T-cell (primary cell): ENCODE data around the gene PLXNB3. TPM values are rescaled to one million over a fixed set of nuclear protein-coding genes. Genes with fewer than 3 reads are reported as not detected.

Experiments
- ATAC-seq, 4 experiments: fragments of 200-7000 bp in 3 of 4; fragments of 150-1000 bp in 1 of 4; cut with Tn5 transposase; replicated peaks in 1 of 4; 1 replicate in 3 of 4; 2 replicates in 1 of 4; pipeline ENCODE4 v1.10.0; 2021; ENCODE audit warnings: moderate library complexity in 3 of 4, mild to moderate bottlenecking in 2 of 4, moderate number of reproducible peaks in 1 of 4
- CTCF ChIA-PET, 2 donors: fragments of 300-600 bp; sonication (Branson Sonifier 250); formaldehyde crosslinking; loops; one replicate each; lab custom pipeline; 2022; ENCODE audit warnings: antibody characterized with exemption in 2 of 2; lab: Charles Lee
- POLR2A ChIA-PET, 2 donors: fragments of 300-600 bp; sonication (Branson Sonifier 250); formaldehyde crosslinking; loops; one replicate each; lab custom pipeline; 2022; ENCODE audit warnings: antibody characterized with exemption in 2 of 2; lab: Charles Lee
- DNase-seq, 35 experiments: peaks; one replicate each; pipeline versions ENCODE4 v3.0.0 to v3.0.0-alpha.2; 2013 to 2023
- H3K27ac ChIP-seq: one replicate; pipeline ENCODE4 v1.5.1; 2013; ENCODE audit warnings: low read length
- H3K27me3 ChIP-seq, 2 experiments: replicated peaks in 1 of 2; 1 replicate in 1 of 2; 2 replicates in 1 of 2; pipeline versions ENCODE4 v1.6.1 to v1.7.0; 2013; ENCODE audit warnings: low read length in 1 of 2, mixed read lengths in 1 of 2; ENCODE audit not compliant: control insufficient read depth in 2 of 2, insufficient read depth in 2 of 2; ENCODE audit errors: extremely low read depth in 1 of 2
- H3K36me3 ChIP-seq, 2 donors: 1 replicate in 1 of 2; 2 replicates in 1 of 2; pipeline versions ENCODE4 v1.6.1 to v1.7.0; 2013; ENCODE audit warnings: low read length in 1 of 2; ENCODE audit not compliant: control insufficient read depth in 2 of 2, insufficient read depth in 1 of 2; ENCODE audit errors: extremely low read depth in 1 of 2
- H3K4me1 ChIP-seq, 2 experiments: 1 replicate in 1 of 2; 2 replicates in 1 of 2; pipeline versions ENCODE4 v1.6.1 to v1.7.0; 2013; ENCODE audit warnings: low read length in 2 of 2, mixed read lengths in 1 of 2; ENCODE audit not compliant: insufficient read depth in 2 of 2, control insufficient read depth in 1 of 2; ENCODE audit errors: extremely low read depth in 1 of 2
- H3K4me3 ChIP-seq, 2 donors: 1 replicate in 1 of 2; 2 replicates in 1 of 2; pipeline versions ENCODE4 v1.5.1 to v1.7.0; 2013; ENCODE audit warnings: mild to moderate bottlenecking in 2 of 2, low read length in 1 of 2, moderate library complexity in 1 of 2; ENCODE audit not compliant: control insufficient read depth in 1 of 2; ENCODE audit errors: extremely low read depth in 1 of 2
- H3K9me3 ChIP-seq: 2 replicates; pipeline ENCODE4 v1.7.0; 2013
- H3K27ac Mint-ChIP-seq, 2 donors: one replicate each; pipeline ENCODE4 v1.8.0; 2020 to 2021; ENCODE audit warnings: mild to moderate bottlenecking in 2 of 2, mixed read lengths in 2 of 2
- H3K27me3 Mint-ChIP-seq, 2 donors: one replicate each; pipeline ENCODE4 v1.8.0; 2021 to 2022; ENCODE audit warnings: mixed read lengths in 2 of 2
- H3K36me3 Mint-ChIP-seq: one replicate; pipeline ENCODE4 v1.8.0; 2021; ENCODE audit warnings: mixed read lengths
- H3K4me1 Mint-ChIP-seq, 3 donors: one replicate each; pipeline ENCODE4 v1.8.0; 2020 to 2022; ENCODE audit warnings: mixed read lengths in 3 of 3, mild to moderate bottlenecking in 1 of 3
- H3K4me3 Mint-ChIP-seq, 3 donors: one replicate each; pipeline ENCODE4 v1.8.0; 2020 to 2022; ENCODE audit warnings: mild to moderate bottlenecking in 3 of 3, mixed read lengths in 3 of 3, moderate library complexity in 3 of 3
- H3K9me3 Mint-ChIP-seq, 3 donors: one replicate each; pipeline ENCODE4 v1.8.0; 2020 to 2022; ENCODE audit warnings: mixed read lengths in 3 of 3
- WGBS: methylation state at CpG from one replicate; pipeline ENCODE4 v1.1.5; 2013; ENCODE audit warnings: missing lambda C conversion rate; ENCODE audit not compliant: insufficient coverage; 5-methylcytosine and 5-hydroxymethylcytosine counted together
- total RNA-seq, 35 experiments: library from RNA in 6 of 35; stranded (reverse) in 6 of 35; fragments of 120-200 nt in 1 of 35; gene quantifications; one replicate each; pipeline versions ENCODE4 v1.2.1 to v1.2.4 and lab custom pipeline; 2013 to 2026

The PLXNB3 gene
- total RNA-seq, 5 donors from 2014 or later (not counting 1 experiment from before 2014, with no cell fraction given): 0.28 to 0.47 (median 0.43) TPM; not detected in 1

DNA sequence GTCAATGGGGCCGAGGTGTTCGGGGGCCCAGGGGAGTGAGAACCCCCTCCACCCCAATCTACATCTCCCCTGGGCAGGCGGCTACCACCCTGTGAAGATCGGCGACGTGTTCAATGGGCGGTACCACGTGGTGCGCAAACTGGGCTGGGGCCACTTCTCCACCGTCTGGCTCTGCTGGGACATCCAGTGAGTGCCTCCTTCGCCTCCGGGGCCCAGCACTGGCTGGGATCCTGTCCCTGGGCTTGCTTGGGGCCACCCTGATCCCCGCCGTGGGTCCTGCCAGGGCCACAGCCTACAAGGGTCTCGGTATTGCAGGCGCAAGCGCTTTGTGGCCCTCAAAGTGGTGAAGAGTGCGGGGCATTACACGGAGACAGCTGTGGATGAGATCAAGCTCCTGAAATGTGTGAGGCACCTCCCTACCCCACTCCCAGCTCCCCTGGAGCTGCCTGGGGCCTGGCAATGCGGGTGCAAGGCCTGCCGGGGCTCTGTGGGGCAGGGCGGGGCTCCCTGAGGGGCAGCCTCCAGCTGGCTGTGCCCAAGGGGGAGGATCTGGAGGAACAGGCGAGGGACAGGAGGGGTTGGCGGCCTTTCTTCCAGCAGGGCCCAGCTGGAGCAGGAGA is 17.5 kb downstream of the PLXNB3 start:
- Histone ChIP-seq H3K9me3 (no peaks in the 10 kb centered on the region), H3K27ac (no peak overlapping the region), H3K4me3 (no peak overlapping the region), H3K27me3 (peaks cover 0 to 33% of the 10 kb centered on the region in 2 experiments), H3K4me1 (peaks cover 0 to 8% of the 10 kb centered on the region in 2 experiments), H3K36me3 (peaks cover 7 to 13% of the 10 kb centered on the region in 2 donors)
- CTCF ChIA-PET: no interaction called here
- H3K4me3 Mint-ChIP-seq: no peak overlapping the region
- no peak for DNase-seq
- peaks cover 3 to 7% (median 7%) of the 10 kb centered on the region in 3 donors for H3K4me1 Mint-ChIP-seq
- POLR2A ChIA-PET: no interaction called here
- no peaks in the 10 kb centered on the region for H3K9me3 Mint-ChIP-seq
- peaks cover 7 to 8% of the 10 kb centered on the region in 2 donors for H3K27me3 Mint-ChIP-seq
- no peak overlapping the region for H3K27ac Mint-ChIP-seq
- 83% methylated on average over 8 of the region's 24 CpGs for WGBS
- H3K36me3 Mint-ChIP-seq: peaks cover 5% of the 10 kb centered on the region
- ATAC-seq: no peak

DNA sequence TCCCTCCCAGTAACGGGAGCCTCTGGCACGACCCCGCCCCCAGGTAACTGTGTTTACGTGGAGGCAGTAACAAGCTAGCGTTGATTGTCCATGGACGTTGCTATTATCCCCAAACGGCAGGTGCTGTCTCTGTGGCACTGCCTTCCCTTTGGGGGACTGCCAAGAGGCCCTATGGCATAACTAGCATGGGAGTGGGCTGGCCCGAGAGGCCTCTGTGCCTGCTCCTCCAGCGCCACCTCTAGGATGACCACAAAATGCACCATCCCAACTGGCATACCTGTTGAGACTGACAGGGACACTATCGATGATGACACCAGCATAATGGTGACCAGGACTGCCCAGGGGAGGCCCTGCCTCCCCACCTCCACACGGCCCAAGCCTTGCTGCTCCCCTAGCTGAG is 18.3 kb downstream of the PLXNB3 start:
- Histone ChIP-seq H3K36me3 (peaks cover 7 to 19% of the 10 kb centered on the region in 2 donors), H3K4me3 (no peak overlapping the region), H3K4me1 (peaks cover 0 to 8% of the 10 kb centered on the region in 2 experiments), H3K27ac (no peak overlapping the region), H3K27me3 (peaks cover 0 to 31% of the 10 kb centered on the region in 2 experiments), H3K9me3 (no peaks in the 10 kb centered on the region)
- POLR2A ChIA-PET: no interaction called here
- Mint-ChIP-seq H3K9me3 (no peaks in the 10 kb centered on the region), H3K27ac (no peak overlapping the region), H3K36me3 (peaks cover 5% of the 10 kb centered on the region), H3K27me3 (peaks cover 7 to 8% of the 10 kb centered on the region in 2 donors), H3K4me3 (no peak overlapping the region), H3K4me1 (peaks cover 3 to 7% (median 7%) of the 10 kb centered on the region in 3 donors)
- ATAC-seq: no peak
- DNase-seq: no peak
- WGBS: 82% methylated on average over 7 of the region's 11 CpGs
- CTCF ChIA-PET: no interaction called here

DNA sequence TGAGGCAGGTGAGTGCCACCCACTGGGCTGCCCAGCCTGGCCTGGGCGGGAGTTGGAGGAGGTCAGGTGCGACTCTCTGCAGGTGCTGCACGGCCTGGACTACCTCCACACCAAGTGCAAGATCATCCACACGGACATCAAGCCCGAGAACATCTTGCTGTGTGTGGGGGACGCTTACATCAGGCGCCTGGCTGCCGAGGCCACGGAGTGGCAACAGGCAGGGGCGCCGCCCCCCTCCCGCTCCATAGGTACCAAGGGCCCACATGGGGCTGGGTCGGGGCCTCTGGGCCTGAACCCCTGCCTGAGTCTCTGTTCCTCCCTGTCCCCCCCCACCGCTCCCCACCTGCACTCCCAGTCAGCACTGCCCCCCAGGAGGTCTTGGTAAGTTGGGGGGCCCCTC is 18.8 kb downstream of the PLXNB3 start:
- Mint-ChIP-seq H3K9me3 (no peaks in the 10 kb centered on the region), H3K4me3 (no peak overlapping the region), H3K27me3 (peaks cover 7 to 8% of the 10 kb centered on the region in 2 donors), H3K27ac (no peak overlapping the region), H3K36me3 (peaks cover 5% of the 10 kb centered on the region), H3K4me1 (peaks cover 3 to 7% (median 7%) of the 10 kb centered on the region in 3 donors)
- Histone ChIP-seq H3K36me3 (peaks cover 7 to 19% of the 10 kb centered on the region in 2 donors), H3K27ac (no peak overlapping the region), H3K27me3 (peaks cover 0 to 26% of the 10 kb centered on the region in 2 experiments), H3K9me3 (no peaks in the 10 kb centered on the region), H3K4me3 (no peak overlapping the region), H3K4me1 (peaks cover 0 to 8% of the 10 kb centered on the region in 2 experiments)
- WGBS: 100% methylated on average over 1 of the region's 14 CpGs
- POLR2A ChIA-PET: no interaction called here
- ATAC-seq: no peak
- no peak for DNase-seq
- CTCF ChIA-PET: no interaction called here

DNA sequence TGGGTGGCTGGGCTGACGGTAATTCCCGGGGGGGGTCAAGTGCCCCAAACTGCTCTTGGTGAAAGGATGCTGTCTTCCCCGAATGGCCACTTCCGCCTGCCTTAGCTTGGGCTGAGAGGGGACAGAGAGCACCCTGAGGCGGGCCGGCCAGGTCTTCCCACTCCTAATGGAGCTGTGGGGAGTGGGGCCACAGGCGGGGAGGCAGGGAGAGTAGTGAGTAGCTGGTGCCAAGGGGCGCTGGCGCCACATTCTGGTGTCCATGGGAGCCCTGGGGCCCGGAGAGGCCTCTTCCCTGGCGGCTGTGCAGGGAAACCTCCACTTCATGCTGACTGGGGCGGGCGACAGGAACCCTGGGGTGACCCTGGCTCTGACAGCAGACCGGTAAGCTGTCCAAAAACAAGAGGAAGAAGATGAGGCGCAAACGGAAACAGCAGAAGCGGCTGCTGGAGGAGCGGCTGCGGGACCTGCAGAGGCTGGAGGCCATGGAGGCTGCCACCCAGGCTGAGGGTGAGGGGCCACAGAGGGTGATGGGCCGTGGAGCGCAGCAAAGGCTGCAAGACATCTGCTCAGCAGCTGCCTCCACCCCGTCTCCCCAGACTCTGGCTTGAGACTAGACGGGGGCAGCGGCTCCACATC is 19.4 kb downstream of the PLXNB3 start:
- 71% methylated on average over 12 of the region's 24 CpGs for WGBS
- no peak overlapping the region for H3K4me3 Mint-ChIP-seq
- DNase-seq (no peak), ATAC-seq (no peak)
- peaks cover 7 to 20% of the 10 kb centered on the region in 2 donors for H3K36me3 ChIP-seq
- no peak overlapping the region for H3K27ac Mint-ChIP-seq
- ChIA-PET CTCF (no interaction called here), POLR2A (no interaction called here)
- H3K9me3 ChIP-seq: no peaks in the 10 kb centered on the region
- no peak overlapping the region for H3K4me3 ChIP-seq
- H3K9me3 Mint-ChIP-seq: no peaks in the 10 kb centered on the region
- H3K27ac ChIP-seq: no peak overlapping the region
- peaks cover 3 to 7% (median 7%) of the 10 kb centered on the region in 3 donors for H3K4me1 Mint-ChIP-seq
- H3K4me1 ChIP-seq: peaks cover 0 to 8% of the 10 kb centered on the region in 2 experiments
- peaks cover 5% of the 10 kb centered on the region for H3K36me3 Mint-ChIP-seq
- peaks cover 0 to 20% of the 10 kb centered on the region in 2 experiments for H3K27me3 ChIP-seq
- peaks cover 7 to 8% of the 10 kb centered on the region in 2 donors for H3K27me3 Mint-ChIP-seq

DNA sequence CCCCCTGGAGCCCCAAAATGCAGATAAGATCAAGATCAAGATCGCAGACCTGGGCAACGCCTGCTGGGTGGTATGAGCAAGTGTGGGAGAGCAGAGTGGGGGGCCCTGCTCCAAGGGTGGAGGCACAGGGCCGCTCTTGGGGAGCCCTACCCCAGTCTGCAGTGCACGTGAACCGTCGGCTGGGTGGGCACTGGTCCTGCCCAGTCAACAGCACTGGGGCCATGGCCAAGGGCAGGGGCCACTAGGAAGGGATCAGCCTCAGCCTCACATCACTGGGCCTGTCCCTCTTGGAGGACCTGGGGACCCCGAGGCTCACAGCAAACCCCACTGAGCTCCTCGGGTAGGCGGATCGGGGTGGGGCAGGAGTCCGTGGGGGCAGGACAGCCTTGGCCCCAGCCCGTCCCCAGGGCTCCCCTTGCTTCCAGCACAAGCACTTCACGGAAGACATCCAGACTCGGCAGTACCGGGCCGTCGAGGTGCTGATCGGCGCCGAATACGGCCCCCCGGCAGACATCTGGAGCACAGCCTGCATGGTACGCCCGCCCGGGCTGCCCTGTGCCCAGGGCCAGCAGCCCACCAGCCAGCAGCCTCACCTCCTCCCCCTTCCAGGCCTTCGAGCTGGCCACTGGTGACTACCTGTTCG is 20.4 kb downstream of the PLXNB3 start:
- Mint-ChIP-seq H3K4me1 (peaks cover 3 to 7% (median 7%) of the 10 kb centered on the region in 3 donors), H3K4me3 (no peak overlapping the region), H3K36me3 (peaks cover 5% of the 10 kb centered on the region), H3K9me3 (no peaks in the 10 kb centered on the region), H3K27ac (no peak overlapping the region), H3K27me3 (peaks cover 7 to 8% of the 10 kb centered on the region in 2 donors)
- Histone ChIP-seq H3K4me3 (no peak overlapping the region), H3K36me3 (peaks cover 7 to 24% of the 10 kb centered on the region in 2 donors), H3K27me3 (peaks cover 0 to 17% of the 10 kb centered on the region in 2 experiments), H3K9me3 (no peaks in the 10 kb centered on the region), H3K4me1 (peaks cover 0 to 8% of the 10 kb centered on the region in 2 experiments), H3K27ac (no peak overlapping the region)
- ATAC-seq (no peak), DNase-seq (no peak)
- 90% methylated on average over 6 of the region's 27 CpGs for WGBS
- POLR2A ChIA-PET: no interaction called here
- CTCF ChIA-PET: no interaction called here

DNA sequence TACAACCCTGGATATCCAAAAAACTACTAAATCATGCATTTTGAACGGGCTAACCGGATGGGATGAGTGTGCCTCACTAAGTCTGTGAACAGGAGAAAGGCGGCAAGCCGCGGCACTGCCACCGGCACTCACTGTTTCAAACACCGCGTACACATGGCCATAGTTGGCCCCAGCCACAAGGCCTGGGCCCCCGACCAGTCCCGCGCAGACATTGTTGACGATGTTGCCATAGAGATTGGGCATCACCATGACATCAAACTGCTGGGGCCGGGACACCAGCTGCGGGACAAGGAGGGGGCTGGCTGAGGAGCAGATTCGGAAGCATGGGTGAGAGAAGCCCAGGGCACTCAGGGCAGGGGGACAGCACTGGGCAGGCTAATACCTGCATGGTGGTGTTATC is 22.6 kb downstream of the PLXNB3 start:
- H3K27ac Mint-ChIP-seq: no peak overlapping the region
- H3K4me1 ChIP-seq: peaks cover 0 to 5% of the 10 kb centered on the region in 2 experiments

More for the DNA sequence above, 22.6 kb downstream of the PLXNB3 start:
- ATAC-seq (no peak), DNase-seq (no peak)
- Histone ChIP-seq H3K36me3 (peaks cover 7 to 30% of the 10 kb centered on the region in 2 donors), H3K9me3 (no peaks in the 10 kb centered on the region), H3K27ac (no peak overlapping the region), H3K4me3 (no peak overlapping the region), H3K27me3 (no peaks in the 10 kb centered on the region)
- H3K9me3 Mint-ChIP-seq: no peaks in the 10 kb centered on the region
- H3K27me3 Mint-ChIP-seq: no peaks in the 10 kb centered on the region
- no peak overlapping the region for H3K4me3 Mint-ChIP-seq
- ChIA-PET CTCF (interaction anchor here in 1 of 2 donors (0.5 kb wide), 1 partner anchor 111 kb away, joined by 6 read pairs; no protein-coding TSS in a partner anchor), POLR2A (no interaction called here)
- peaks cover 5% of the 10 kb centered on the region for H3K36me3 Mint-ChIP-seq
- no CpG with 5 or more reads among the region's 15 CpGs for WGBS
- H3K4me1 Mint-ChIP-seq: peaks cover 0 to 6% (median 3%) of the 10 kb centered on the region in 3 donors
